HepG2 (cell line): ENCODE data around the gene SMIM9. TPM values are rescaled to one million over a fixed set of nuclear protein-coding genes. Genes with fewer than 3 reads are reported as not detected.

Experiments
- ATAC-seq: fragments of 200-7000 bp; cut with Tn5 transposase; 3 replicates; pipeline ENCODE4 v1.9.1; 2020; ENCODE audit warnings: mild to moderate bottlenecking, moderate library complexity
- BruUV-seq: library from RNA; stranded (reverse); fragments of 400-500 nt; replicated peaks from 2 replicates; lab custom pipeline; 2021; lab: Mats Ljungman, UMichigan
- CTCF ChIA-PET: fragments of 300-600 bp; formaldehyde crosslinking; extraction: SDS; loops from one replicate; lab custom pipeline; 2021; ENCODE audit warnings: low total read pairs, inconsistent platforms, low intra/inter-chr PET ratio; lab: Yijun Ruan, JAX
- POLR2A ChIA-PET: fragments of 350-600 bp; sonication (Branson Sonifier 250); formaldehyde crosslinking; loops from one replicate; lab custom pipeline; 2020; ENCODE audit warnings: antibody characterized with exemption, inconsistent platforms; lab: Yijun Ruan, JAX
- DNase-seq: peaks from one replicate; pipeline ENCODE4 v3.0.0-alpha.2; 2015; ENCODE audit warnings: low spot score
- FAIRE-seq: peaks from 3 replicates; lab custom pipeline; 2011; peaks lifted over from hg19 to GRCh38; lab: Jason Lieb, UNC
- H2AFZ ChIP-seq: one replicate; pipeline ENCODE4 v1.6.1; 2011; ENCODE audit warnings: low read length, inconsistent platforms
- H3K27ac ChIP-seq: fragments of 300-600 bp; 3 replicates; pipeline ENCODE4 v1.8.0; 2011; ENCODE audit warnings: mixed run types, mild to moderate bottlenecking, mixed read lengths, low read length, inconsistent platforms; ENCODE audit not compliant: insufficient read depth; ENCODE audit errors: extremely low read length
- H3K27me3 ChIP-seq, 2 experiments: fragments of 200-600 bp in 1 of 2; 2 replicates in 1 of 2; 3 replicates in 1 of 2; pipeline versions ENCODE4 v1.6.0 to v1.8.0; 2011; ENCODE audit warnings: low read length in 2 of 2, mild to moderate bottlenecking in 2 of 2, moderate library complexity in 2 of 2, inconsistent platforms in 1 of 2; ENCODE audit not compliant: insufficient read depth in 2 of 2, control insufficient read depth in 1 of 2
- H3K36me3 ChIP-seq, 2 experiments: fragments of 200-600 bp in 1 of 2; replicated peaks in 1 of 2; 2 replicates in 1 of 2; 3 replicates in 1 of 2; pipeline versions ENCODE4 v1.5.1 to v1.8.0; 2011; ENCODE audit warnings: low read length in 2 of 2, inconsistent platforms in 1 of 2; ENCODE audit not compliant: insufficient read depth in 2 of 2, control insufficient read depth in 1 of 2
- H3K4me1 ChIP-seq: 2 replicates; pipeline ENCODE4 v1.5.1; 2012; ENCODE audit warnings: low read length, inconsistent platforms; ENCODE audit not compliant: insufficient read depth
- H3K4me2 ChIP-seq: 2 replicates; pipeline ENCODE4 v1.6.0; 2011; ENCODE audit warnings: low read depth, low read length, inconsistent platforms
- H3K4me3 ChIP-seq, 3 experiments: fragments of 200-600 bp in 1 of 3; sonication (generic), shearing (Covaris generic) in 1 of 3; replicated peaks in 1 of 3; 2 replicates each; pipeline ENCODE4 v1.5.1; 2011 to 2016; ENCODE audit warnings: low read length in 3 of 3, inconsistent platforms in 2 of 3, low read depth in 2 of 3, mild to moderate bottlenecking in 2 of 3, control low read depth in 1 of 3, mixed read lengths in 1 of 3; ENCODE audit not compliant: insufficient read depth in 1 of 3
- H3K79me2 ChIP-seq: one replicate; pipeline ENCODE4 v1.6.1; 2011; ENCODE audit warnings: low read length, inconsistent platforms; ENCODE audit not compliant: insufficient read depth
- H3K9ac ChIP-seq: 2 replicates; pipeline ENCODE4 v1.6.0; 2011; ENCODE audit warnings: mild to moderate bottlenecking, low read depth, low read length, inconsistent platforms; ENCODE audit not compliant: insufficient read depth
- H3K9me3 ChIP-seq: 2 replicates; pipeline ENCODE4 v1.5.1; 2012; ENCODE audit warnings: mild to moderate bottlenecking, low read length
- H4K20me1 ChIP-seq: 2 replicates; pipeline ENCODE4 v1.6.0; 2011; ENCODE audit warnings: inconsistent platforms, mild to moderate bottlenecking, low read length, moderate library complexity; ENCODE audit not compliant: insufficient read depth
- EZH2 ChIP-seq: conservative IDR thresholded peaks from 2 replicates; pipeline ENCODE4 v1.6.1; 2012; ENCODE audit warnings: mild to moderate bottlenecking, low read depth, low read length, moderate library complexity
- FIP1L1 ChIP-seq: fragments of 200-400 bp; formaldehyde crosslinking; IDR thresholded peaks from 2 replicates; pipeline ENCODE4 v1.6.1; 2018; ENCODE audit warnings: low read depth, mild to moderate bottlenecking, low read length, moderate library complexity, borderline replicate concordance; ENCODE audit not compliant: insufficient read depth
- IKZF1 ChIP-seq: fragments of 450-650 bp; IDR thresholded peaks from 2 replicates; pipeline ENCODE4 v1.7.1; 2016
- IKZF4 ChIP-seq: sonication (generic); formaldehyde crosslinking; IDR thresholded peaks from 2 replicates; pipeline ENCODE4 v1.5.1; 2020; ENCODE audit warnings: borderline replicate concordance, mild to moderate bottlenecking, low read depth, missing genetic modification reagents; ENCODE audit errors: not compliant biosample characterization
- IRF2 ChIP-seq: IDR thresholded peaks from 2 replicates; pipeline ENCODE4 v1.6.1; 2018; ENCODE audit warnings: missing genetic modification reagents, missing compliant biosample characterization
- NFYC ChIP-seq: IDR thresholded peaks from 2 replicates; pipeline ENCODE4 v1.6.1; 2016; ENCODE audit warnings: missing genetic modification reagents, missing compliant biosample characterization
- PRMT3 ChIP-seq: sonication (generic); formaldehyde crosslinking; IDR thresholded peaks from 2 replicates; pipeline ENCODE4 v1.8.1; 2022; ENCODE audit warnings: low read depth, mild to moderate bottlenecking, moderate library complexity, missing genetic modification reagents, borderline replicate concordance
- PTBP1 ChIP-seq: fragments of 200-400 bp; formaldehyde crosslinking; IDR thresholded peaks from 2 replicates; pipeline ENCODE4 v1.6.1; 2018; ENCODE audit warnings: low read length, low read depth; ENCODE audit not compliant: poor library complexity, severe bottlenecking
- REPIN1 ChIP-seq: sonication (generic); formaldehyde crosslinking; IDR thresholded peaks from 2 replicates; pipeline ENCODE4 v1.8.0; 2022; ENCODE audit warnings: missing genetic modification reagents, low read depth, mild to moderate bottlenecking, borderline replicate concordance
- RFXANK ChIP-seq: IDR thresholded peaks from 2 replicates; pipeline ENCODE4 v1.6.1; 2016
- THAP11 ChIP-seq: IDR thresholded peaks from 2 replicates; pipeline ENCODE4 v1.6.1; 2016; ENCODE audit warnings: missing biosample characterization, missing genetic modification reagents
- ZFP1 ChIP-seq: IDR thresholded peaks from 2 replicates; pipeline ENCODE4 v1.6.1; 2016
- ZKSCAN8 ChIP-seq: IDR thresholded peaks from 2 replicates; pipeline ENCODE4 v1.6.1; 2016; ENCODE audit warnings: borderline replicate concordance, missing genetic modification reagents, missing compliant biosample characterization
- ZNF367 ChIP-seq: sonication (generic); formaldehyde crosslinking; IDR thresholded peaks from 2 replicates; pipeline ENCODE4 v1.4.0; 2020; ENCODE audit warnings: missing genetic modification reagents, borderline replicate concordance
- ZNF382 ChIP-seq: sonication (generic); formaldehyde crosslinking; IDR thresholded peaks from 2 replicates; pipeline ENCODE4 v1.5.0; 2020; ENCODE audit warnings: missing genetic modification reagents, mild to moderate bottlenecking, borderline replicate concordance
- ZNF557 ChIP-seq: sonication (generic); formaldehyde crosslinking; IDR thresholded peaks from 2 replicates; pipeline ENCODE4 v1.4.0; 2020; ENCODE audit warnings: missing genetic modification reagents
- WGBS: methylation state at CpG from one replicate; pipeline ENCODE4 v1.1.6; 2017; ENCODE audit warnings: low lambda C conversion rate; 5-methylcytosine and 5-hydroxymethylcytosine counted together
- in situ Hi-C: cut with HindIII; loops from 2 replicates; pipeline ENCODE4 v1.10.0; 2017; ENCODE audit warnings: low pct_unique_long_range_greater_than_20kb; ENCODE audit not compliant: extremely low pct_ligation_motif_present
- intact Hi-C: fragments of 100-400 bp; cut with micrococcal nuclease; formaldehyde crosslinking; loops from one replicate; pipeline ENCODE4 v1.10.0; 2022; ENCODE audit not compliant: unreplicated experiment
- polyA plus RNA-seq, 8 experiments: library from polyadenylated mRNA; depleted of rRNA in 3 of 8; stranded (reverse) in 7 of 8; unstranded in 1 of 8; fragments of >200 nt; fragmentation: Illumina TruSeq in 4 of 8; extraction: Trizol in 4 of 8; gene quantifications; 2 replicates each; pipeline versions ENCODE4 v1.2.1 to v1.2.3, GENCODE V29; 2011 to 2016; ENCODE audit warnings: low read depth in 4 of 8, missing spikeins in 1 of 8, mixed read lengths in 1 of 8; ENCODE audit not compliant: insufficient read depth in 1 of 8
- total RNA-seq, 5 experiments: library from RNA; depleted of rRNA; stranded (reverse); fragments of >200 nt; fragmentation: Illumina TruSeq; extraction: Trizol; gene quantifications; 2 replicates each; pipeline ENCODE4 v1.2.3, GENCODE V29; 2016; ENCODE audit warnings: low read depth in 1 of 5
- TF ChIP-seq, protein P1 (sequence below): sonication (generic); formaldehyde crosslinking; IDR thresholded peaks from 2 replicates; pipeline ENCODE4 v1.5.1; 2020; ENCODE audit warnings: mild to moderate bottlenecking, missing genetic modification reagents, borderline replicate concordance
- TF ChIP-seq, protein P2 (sequence below): sonication (generic); formaldehyde crosslinking; IDR thresholded peaks from 2 replicates; pipeline ENCODE4 v1.9.0; 2021; ENCODE audit warnings: missing genetic modification reagents, borderline replicate concordance

Gene SMIM9
- total and polyA plus RNA-seq, 2 of the 13 experiments (the other 11 are each of a cell fraction or from before 2014, with no cell fraction given), result not detected

- Histone ChIP-seq H3K9ac (no peak overlapping the region), H3K4me1 (no peaks in the 10 kb centered on the region), H3K36me3 (peaks cover 10 to 32% of the 10 kb centered on the region in 2 experiments; a peak in 4 of 5 replicates), H3K9me3 (no peaks in the 10 kb centered on the region), H4K20me1 (0 out of 2 replicates have a peak, but pooled peaks cover 2% of the 10 kb centered on the region), H2AFZ (no peak overlapping the region), H3K27me3 (no peaks in the 10 kb centered on the region), H3K79me2 (no peaks in the 10 kb centered on the region), H3K27ac (no peak overlapping the region), H3K4me3 (no peak overlapping the region), H3K4me2 (no peak overlapping the region)
- intact Hi-C loops (no loop called here), in situ Hi-C loops (no loop called here)
- POLR2A ChIA-PET, result interaction anchor here (1.0 kb wide), 1 partner anchor 13 kb away, joined by 4 read pairs; the partner anchor contains the start of gene DKC1
- TF ChIP-seq, protein P1, sequence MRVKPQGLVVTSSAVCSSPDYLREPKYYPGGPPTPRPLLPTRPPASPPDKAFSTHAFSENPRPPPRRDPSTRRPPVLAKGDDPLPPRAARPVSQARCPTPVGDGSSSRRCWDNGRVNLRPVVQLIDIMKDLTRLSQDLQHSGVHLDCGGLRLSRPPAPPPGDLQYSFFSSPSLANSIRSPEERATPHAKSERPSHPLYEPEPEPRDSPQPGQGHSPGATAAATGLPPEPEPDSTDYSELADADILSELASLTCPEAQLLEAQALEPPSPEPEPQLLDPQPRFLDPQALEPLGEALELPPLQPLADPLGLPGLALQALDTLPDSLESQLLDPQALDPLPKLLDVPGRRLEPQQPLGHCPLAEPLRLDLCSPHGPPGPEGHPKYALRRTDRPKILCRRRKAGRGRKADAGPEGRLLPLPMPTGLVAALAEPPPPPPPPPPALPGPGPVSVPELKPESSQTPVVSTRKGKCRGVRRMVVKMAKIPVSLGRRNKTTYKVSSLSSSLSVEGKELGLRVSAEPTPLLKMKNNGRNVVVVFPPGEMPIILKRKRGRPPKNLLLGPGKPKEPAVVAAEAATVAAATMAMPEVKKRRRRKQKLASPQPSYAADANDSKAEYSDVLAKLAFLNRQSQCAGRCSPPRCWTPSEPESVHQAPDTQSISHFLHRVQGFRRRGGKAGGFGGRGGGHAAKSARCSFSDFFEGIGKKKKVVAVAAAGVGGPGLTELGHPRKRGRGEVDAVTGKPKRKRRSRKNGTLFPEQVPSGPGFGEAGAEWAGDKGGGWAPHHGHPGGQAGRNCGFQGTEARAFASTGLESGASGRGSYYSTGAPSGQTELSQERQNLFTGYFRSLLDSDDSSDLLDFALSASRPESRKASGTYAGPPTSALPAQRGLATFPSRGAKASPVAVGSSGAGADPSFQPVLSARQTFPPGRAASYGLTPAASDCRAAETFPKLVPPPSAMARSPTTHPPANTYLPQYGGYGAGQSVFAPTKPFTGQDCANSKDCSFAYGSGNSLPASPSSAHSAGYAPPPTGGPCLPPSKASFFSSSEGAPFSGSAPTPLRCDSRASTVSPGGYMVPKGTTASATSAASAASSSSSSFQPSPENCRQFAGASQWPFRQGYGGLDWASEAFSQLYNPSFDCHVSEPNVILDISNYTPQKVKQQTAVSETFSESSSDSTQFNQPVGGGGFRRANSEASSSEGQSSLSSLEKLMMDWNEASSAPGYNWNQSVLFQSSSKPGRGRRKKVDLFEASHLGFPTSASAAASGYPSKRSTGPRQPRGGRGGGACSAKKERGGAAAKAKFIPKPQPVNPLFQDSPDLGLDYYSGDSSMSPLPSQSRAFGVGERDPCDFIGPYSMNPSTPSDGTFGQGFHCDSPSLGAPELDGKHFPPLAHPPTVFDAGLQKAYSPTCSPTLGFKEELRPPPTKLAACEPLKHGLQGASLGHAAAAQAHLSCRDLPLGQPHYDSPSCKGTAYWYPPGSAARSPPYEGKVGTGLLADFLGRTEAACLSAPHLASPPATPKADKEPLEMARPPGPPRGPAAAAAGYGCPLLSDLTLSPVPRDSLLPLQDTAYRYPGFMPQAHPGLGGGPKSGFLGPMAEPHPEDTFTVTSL (CRISPR knock-in tag), result no peak
- no peak for TF ChIP-seq ZNF367 (CRISPR knock-in tag)
- TF ChIP-seq REPIN1 (CRISPR knock-in tag), result no peak
- no peak for TF ChIP-seq ZNF557 (CRISPR knock-in tag)
- no peak for TF ChIP-seq PTBP1
- no peak for TF ChIP-seq ZFP1 (CRISPR knock-in tag)
- no peak for TF ChIP-seq IKZF4 (CRISPR knock-in tag)
- no peak for TF ChIP-seq IRF2 (CRISPR knock-in tag)
- TF ChIP-seq, protein P2, sequence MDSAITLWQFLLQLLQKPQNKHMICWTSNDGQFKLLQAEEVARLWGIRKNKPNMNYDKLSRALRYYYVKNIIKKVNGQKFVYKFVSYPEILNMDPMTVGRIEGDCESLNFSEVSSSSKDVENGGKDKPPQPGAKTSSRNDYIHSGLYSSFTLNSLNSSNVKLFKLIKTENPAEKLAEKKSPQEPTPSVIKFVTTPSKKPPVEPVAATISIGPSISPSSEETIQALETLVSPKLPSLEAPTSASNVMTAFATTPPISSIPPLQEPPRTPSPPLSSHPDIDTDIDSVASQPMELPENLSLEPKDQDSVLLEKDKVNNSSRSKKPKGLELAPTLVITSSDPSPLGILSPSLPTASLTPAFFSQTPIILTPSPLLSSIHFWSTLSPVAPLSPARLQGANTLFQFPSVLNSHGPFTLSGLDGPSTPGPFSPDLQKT (CRISPR knock-in tag), result no peak
- no peak for TF ChIP-seq IKZF1
- TF ChIP-seq NFYC, result no peak
- no peak for TF ChIP-seq PRMT3 (CRISPR knock-in tag)
- no peak for TF ChIP-seq THAP11 (CRISPR knock-in tag)
- TF ChIP-seq FIP1L1, result no peak
- no peak for TF ChIP-seq ZKSCAN8 (CRISPR knock-in tag)
- no peak for TF ChIP-seq EZH2
- no peak for TF ChIP-seq RFXANK (CRISPR knock-in tag)
- no peak for TF ChIP-seq ZNF382 (CRISPR knock-in tag)
- BruUV-seq, result TSS peak; percentile 53
- ATAC-seq (no peak), FAIRE-seq (no peak), DNase-seq (no peak)
- CTCF ChIA-PET, result no interaction called here
- WGBS, result 100% methylated on average over 2 of the region's 2 CpGs
Observed at GRCh38 chrX:154776753-154777152, 57.7 kb downstream of the SMIM9 start.
